Body of pancreas (tissue), 4 donors: ENCODE results near the gene KIAA1671. TPM values are rescaled to one million over a fixed set of nuclear protein-coding genes. Genes with fewer than 3 reads are reported as not detected.

Experiments
- ATAC-seq: fragments of 150-250 bp; one replicate; pipeline ENCODE4 v1.9.1; 2016
- DNase-seq, 4 donors: peaks; one replicate each; pipeline ENCODE4 v3.0.0-alpha.2; 2019
- H3K27ac ChIP-seq, 4 donors: fragments of 200-600 bp; sonication (generic); 1 replicate in 3 of 4; 2 replicates in 1 of 4; pipeline versions ENCODE4 v1.5.1 to v1.6.1; 2016 to 2019; ENCODE audit warnings: mild to moderate bottlenecking in 1 of 4, mixed read lengths in 1 of 4, moderate library complexity in 1 of 4
- H3K27me3 ChIP-seq, 2 donors: fragments of 200-600 bp; sonication (generic); one replicate each; pipeline ENCODE4 v1.6.0; 2016; ENCODE audit warnings: mild to moderate bottlenecking in 1 of 2
- H3K36me3 ChIP-seq, 2 donors: fragments of 200-600 bp; sonication (generic); replicated peaks in 1 of 2; 2 replicates each; pipeline ENCODE4 v1.5.1; 2016; ENCODE audit warnings: low read depth in 2 of 2; ENCODE audit not compliant: insufficient read depth in 1 of 2
- H3K4me1 ChIP-seq: fragments of 200-600 bp; sonication (generic); one replicate; pipeline ENCODE4 v1.6.0; 2016
- H3K4me3 ChIP-seq, 2 donors: fragments of 200-600 bp; sonication (generic); 1 replicate in 1 of 2; 2 replicates in 1 of 2; pipeline ENCODE4 v1.5.1; 2016 to 2019
- H3K9me3 ChIP-seq, 3 donors: fragments of 200-600 bp; sonication (generic); 1 replicate in 2 of 3; 2 replicates in 1 of 3; pipeline ENCODE4 v1.5.1; 2016
- POLR2A ChIP-seq, 3 donors: fragments of 450-650 bp; IDR thresholded peaks; one replicate each; pipeline ENCODE4 v1.6.1; 2016; ENCODE audit warnings: antibody characterized with exemption in 3 of 3, mild to moderate bottlenecking in 2 of 3
- WGBS, 2 donors: methylation state at CpG; one replicate each; pipeline ENCODE4 v1.1.5; 2017; 5-methylcytosine and 5-hydroxymethylcytosine counted together
- intact Hi-C: fragments of 100-400 bp; cut with DNase I; formaldehyde crosslinking; loops from one replicate; pipeline ENCODE4 v1.15.1; 2023
- total RNA-seq, 2 donors: library from RNA; depleted of rRNA; stranded (reverse); fragments of >200 nt; gene quantifications; one replicate each; pipeline ENCODE4 v1.1.0, GENCODE V29; 2016
- TF ChIP-seq, protein P1 (sequence below), 7 experiments: fragments of 450-650 bp in 4 of 7; fragments of 200-600 bp in 3 of 7; sonication (generic) in 3 of 7; IDR thresholded peaks; one replicate each; pipeline ENCODE4 v1.5.1; 2016 to 2019; ENCODE audit warnings: antibody characterized with exemption in 7 of 7

The KIAA1671 gene
- total RNA-seq, 2 donors from 2014 or later, result 24.9 to 79.8 TPM

GRCh38 chr22:25208743-25209505 lies 256.4 kb downstream of the KIAA1671 start:
- Histone ChIP-seq H3K27ac (no peak overlapping the region), H3K36me3 (no peaks in the 10 kb centered on the region), H3K9me3 (no peaks in the 10 kb centered on the region), H3K27me3 (no peaks in the 10 kb centered on the region), H3K4me1 (no peaks in the 10 kb centered on the region), H3K4me3 (no peak overlapping the region)
- DNase-seq, result no peak
- intact Hi-C loops, result no loop called here
- 77 to 92% methylated on average over 11 to 17 of the region's 17 CpGs for WGBS, 2 donors
- no peak for TF ChIP-seq POLR2A (IDR thresholded peaks at IDR 0.05)
- TF ChIP-seq, protein P1, sequence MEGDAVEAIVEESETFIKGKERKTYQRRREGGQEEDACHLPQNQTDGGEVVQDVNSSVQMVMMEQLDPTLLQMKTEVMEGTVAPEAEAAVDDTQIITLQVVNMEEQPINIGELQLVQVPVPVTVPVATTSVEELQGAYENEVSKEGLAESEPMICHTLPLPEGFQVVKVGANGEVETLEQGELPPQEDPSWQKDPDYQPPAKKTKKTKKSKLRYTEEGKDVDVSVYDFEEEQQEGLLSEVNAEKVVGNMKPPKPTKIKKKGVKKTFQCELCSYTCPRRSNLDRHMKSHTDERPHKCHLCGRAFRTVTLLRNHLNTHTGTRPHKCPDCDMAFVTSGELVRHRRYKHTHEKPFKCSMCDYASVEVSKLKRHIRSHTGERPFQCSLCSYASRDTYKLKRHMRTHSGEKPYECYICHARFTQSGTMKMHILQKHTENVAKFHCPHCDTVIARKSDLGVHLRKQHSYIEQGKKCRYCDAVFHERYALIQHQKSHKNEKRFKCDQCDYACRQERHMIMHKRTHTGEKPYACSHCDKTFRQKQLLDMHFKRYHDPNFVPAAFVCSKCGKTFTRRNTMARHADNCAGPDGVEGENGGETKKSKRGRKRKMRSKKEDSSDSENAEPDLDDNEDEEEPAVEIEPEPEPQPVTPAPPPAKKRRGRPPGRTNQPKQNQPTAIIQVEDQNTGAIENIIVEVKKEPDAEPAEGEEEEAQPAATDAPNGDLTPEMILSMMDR (IDR thresholded peaks at IDR 0.05), result no peak
- no peak for ATAC-seq

GRCh38 chr22:25210793-25211192 lies 258.3 kb downstream of the KIAA1671 start:
- no peaks in the 10 kb centered on the region for H3K9me3 ChIP-seq
- WGBS, 2 donors, result 88 to 100% methylated on average over 2 to 3 of the region's 3 CpGs
- TF ChIP-seq, protein P1 (IDR thresholded peaks at IDR 0.05), result no peak
- no peaks in the 10 kb centered on the region for H3K36me3 ChIP-seq
- H3K4me3 ChIP-seq, result no peak overlapping the region
- no peak for ATAC-seq
- DNase-seq, result no peak
- intact Hi-C loops, result no loop called here
- no peaks in the 10 kb centered on the region for H3K4me1 ChIP-seq
- H3K27me3 ChIP-seq, result no peaks in the 10 kb centered on the region
- H3K27ac ChIP-seq, result no peak overlapping the region

DNA sequence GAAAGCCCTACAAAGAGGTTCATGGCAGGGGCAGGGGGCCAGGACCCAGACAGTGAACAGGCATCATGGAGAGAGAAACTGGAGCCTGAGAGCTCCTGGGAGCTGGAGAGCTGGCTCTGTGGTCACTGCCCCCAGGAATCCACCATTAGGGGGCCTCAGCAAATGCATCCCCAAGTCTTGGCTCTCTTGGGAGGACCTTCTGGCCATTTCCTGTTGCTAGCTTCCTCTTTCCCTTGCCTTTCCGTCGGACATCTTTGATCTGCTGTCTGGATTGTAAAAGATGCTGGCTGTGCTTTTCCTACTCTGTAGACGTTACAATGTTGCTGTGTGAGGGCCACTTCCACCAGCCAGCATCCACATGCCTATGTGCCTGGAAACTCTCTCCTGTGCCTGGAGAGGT lies 259.8 kb downstream of the KIAA1671 start:
- intact Hi-C loops, result no loop called here
- no peak overlapping the region for H3K27ac ChIP-seq
- no peaks in the 10 kb centered on the region for H3K36me3 ChIP-seq
- H3K4me3 ChIP-seq, result no peak overlapping the region
- no peaks in the 10 kb centered on the region for H3K27me3 ChIP-seq
- ATAC-seq (no peak), DNase-seq (no peak)
- 53% methylated on average over 2 to 3 of the region's 3 CpGs for WGBS, 2 donors
- TF ChIP-seq, protein P1 (IDR thresholded peaks at IDR 0.05), result no peak
- no peak for TF ChIP-seq POLR2A (IDR thresholded peaks at IDR 0.05)
- no peaks in the 10 kb centered on the region for H3K4me1 ChIP-seq
- no peaks in the 10 kb centered on the region for H3K9me3 ChIP-seq

- WGBS, 2 donors, result 55 to 62% methylated on average over 3 of the region's 3 CpGs
Measured at GRCh38 chr22:25213221-25213620, 260.7 kb downstream of the KIAA1671 start.

More at GRCh38 chr22:25213221-25213620, 260.7 kb downstream of the KIAA1671 start:
- H3K4me1 ChIP-seq, result no peaks in the 10 kb centered on the region
- no peak for DNase-seq
- intact Hi-C loops, result no loop called here
- H3K36me3 ChIP-seq, result no peaks in the 10 kb centered on the region
- no peak for TF ChIP-seq POLR2A (IDR thresholded peaks at IDR 0.05)
- TF ChIP-seq, protein P1 (IDR thresholded peaks at IDR 0.05), result no peak
- ATAC-seq, result no peak
- no peaks in the 10 kb centered on the region for H3K9me3 ChIP-seq
- no peak overlapping the region for H3K27ac ChIP-seq
- no peaks in the 10 kb centered on the region for H3K27me3 ChIP-seq
- no peak overlapping the region for H3K4me3 ChIP-seq
